Dedifferentiated amniotic fluid mesenchymal stem cell (primary cell): ENCODE results near the gene POLR3E.

ENCODE experiments used
- DNase-seq: peaks from one replicate; pipeline ENCODE4 v3.0.0-alpha.2; 2016; ENCODE audit errors: extremely low spot score

POLR3E gene

GRCh38 chr16:22315979-22316378, 18.8 kb downstream of the POLR3E start:
- no peak for DNase-seq

- no peak for DNase-seq
These were observed 19.2 kb downstream of the POLR3E start for GRCh38 chr16:22316411-22316811.

- no peak for DNase-seq
These were observed 19.9 kb downstream of the POLR3E start for GRCh38 chr16:22317001-22317530.

GRCh38 chr16:22317625-22318024, 20.4 kb downstream of the POLR3E start:
- no peak for DNase-seq

- no peak for DNase-seq
These were observed 21.6 kb downstream of the POLR3E start for GRCh38 chr16:22318690-22319358.

GRCh38 chr16:22320572-22321339, 23.5 kb downstream of the POLR3E start:
- no peak for DNase-seq

- peak; percentile 57 for DNase-seq
These were observed 24.3 kb downstream of the POLR3E start for GRCh38 chr16:22321340-22322001.

GRCh38 chr16:22322021-22322471, 24.8 kb downstream of the POLR3E start:
- DNase-seq, result no peak

GRCh38 chr16:22322741-22323140, 25.5 kb downstream of the POLR3E start:
- DNase-seq, result no peak

GRCh38 chr16:22323173-22323958, 26.2 kb downstream of the POLR3E start:
- no peak for DNase-seq

- DNase-seq, result no peak
These were observed 27.0 kb downstream of the POLR3E start for GRCh38 chr16:22323959-22324786.

- no peak for DNase-seq
These were observed 27.8 kb downstream of the POLR3E start for GRCh38 chr16:22324787-22325597.

GRCh38 chr16:22325598-22326368, 28.6 kb downstream of the POLR3E start:
- DNase-seq, result no peak

- no peak for DNase-seq
These were observed 29.1 kb downstream of the POLR3E start for GRCh38 chr16:22326369-22326652.

GRCh38 chr16:22326771-22327445, 29.7 kb downstream of the POLR3E start:
- no peak for DNase-seq

GRCh38 chr16:22327446-22327775, 30.2 kb downstream of the POLR3E start:
- no peak for DNase-seq

GRCh38 chr16:22328081-22328725, 31.0 kb downstream of the POLR3E start:
- DNase-seq, result no peak

- no peak for DNase-seq
These were observed 32.0 kb downstream of the POLR3E start for GRCh38 chr16:22329199-22329695.
